H9 (cell line): Measurements from ENCODE around the gene BATF. TPM values are rescaled to one million over a fixed set of nuclear protein-coding genes. Genes with fewer than 3 reads are reported as not detected.

Experiments used
- DNase-seq: peaks from one replicate; pipeline ENCODE4 v3.0.0-alpha.2; 2017
- H2AFZ ChIP-seq: one replicate; pipeline ENCODE4 v1.6.1; 2013; ENCODE audit warnings: mild to moderate bottlenecking, low read length, control low read depth, moderate library complexity
- H2AK5ac ChIP-seq: 2 replicates; pipeline ENCODE4 v1.6.1; 2013; ENCODE audit warnings: low read length, control low read depth, mixed read lengths; ENCODE audit not compliant: insufficient read length
- H2BK120ac ChIP-seq: one replicate; pipeline ENCODE4 v1.6.1; 2013; ENCODE audit warnings: low read depth, mild to moderate bottlenecking, low read length, control low read depth, inconsistent platforms; ENCODE audit not compliant: poor library complexity, severe bottlenecking
- H2BK12ac ChIP-seq: 2 replicates; pipeline ENCODE4 v1.6.1; 2013; ENCODE audit warnings: low read length, control low read depth, mixed read lengths, low read depth; ENCODE audit not compliant: insufficient read length
- H2BK15ac ChIP-seq: 2 replicates; pipeline ENCODE4 v1.6.1; 2013; ENCODE audit warnings: low read depth, low read length, control low read depth
- H2BK20ac ChIP-seq: one replicate; pipeline ENCODE4 v1.6.1; 2013; ENCODE audit warnings: low read depth, mild to moderate bottlenecking, low read length, control low read depth, inconsistent platforms; ENCODE audit not compliant: poor library complexity, severe bottlenecking
- H2BK5ac ChIP-seq: 2 replicates; pipeline ENCODE4 v1.6.1; 2013; ENCODE audit warnings: low read length, control low read depth, mixed read lengths; ENCODE audit not compliant: insufficient read length
- H3K14ac ChIP-seq: 2 replicates; pipeline ENCODE4 v1.6.1; 2013; ENCODE audit warnings: low read length, control low read depth; ENCODE audit not compliant: insufficient read depth
- H3K18ac ChIP-seq: 2 replicates; pipeline ENCODE4 v1.6.1; 2013; ENCODE audit warnings: low read depth, mild to moderate bottlenecking, mixed read lengths, low read length, control low read depth; ENCODE audit not compliant: insufficient read length
- H3K23ac ChIP-seq: 2 replicates; pipeline ENCODE4 v1.6.1; 2013; ENCODE audit warnings: low read length, control low read depth, mixed read lengths, low read depth; ENCODE audit not compliant: insufficient read length
- H3K23me2 ChIP-seq: 2 replicates; pipeline ENCODE4 v1.6.1; 2013; ENCODE audit warnings: low read depth, mild to moderate bottlenecking, mixed read lengths, low read length, control low read depth; ENCODE audit not compliant: insufficient read length, poor library complexity, severe bottlenecking
- H3K27ac ChIP-seq: 2 replicates; pipeline ENCODE4 v1.5.1; 2013; ENCODE audit warnings: low read length, control low read depth, mixed read lengths, low read depth; ENCODE audit not compliant: insufficient read length
- H3K27me3 ChIP-seq: 2 replicates; pipeline ENCODE4 v1.6.1; 2013; ENCODE audit warnings: low read length, control low read depth, inconsistent platforms; ENCODE audit not compliant: insufficient read depth
- H3K4ac ChIP-seq: 2 replicates; pipeline ENCODE4 v1.6.1; 2013; ENCODE audit warnings: low read depth, mild to moderate bottlenecking, control low read depth, inconsistent platforms, low read length, moderate library complexity
- H3K4me1 ChIP-seq: 2 replicates; pipeline ENCODE4 v1.6.1; 2013; ENCODE audit warnings: low read length, control low read depth, inconsistent platforms; ENCODE audit not compliant: insufficient read depth
- H3K4me2 ChIP-seq: 2 replicates; pipeline ENCODE4 v1.6.1; 2013; ENCODE audit warnings: low read length, control low read depth, mixed read lengths; ENCODE audit not compliant: insufficient read length, insufficient read depth
- H3K56ac ChIP-seq: 2 replicates; pipeline ENCODE4 v1.6.1; 2013; ENCODE audit warnings: low read depth, mild to moderate bottlenecking, mixed read lengths, low read length, control low read depth; ENCODE audit not compliant: insufficient read length
- H3K79me1 ChIP-seq: 2 replicates; pipeline ENCODE4 v1.6.1; 2013; ENCODE audit warnings: low read depth, mild to moderate bottlenecking, moderate library complexity, low read length, control low read depth, inconsistent platforms; ENCODE audit not compliant: insufficient read depth, poor library complexity, severe bottlenecking
- H3K79me2 ChIP-seq: 2 replicates; pipeline ENCODE4 v1.6.1; 2013; ENCODE audit warnings: low read length, control low read depth, inconsistent platforms; ENCODE audit not compliant: insufficient read depth
- H3K9ac ChIP-seq: 2 replicates; pipeline ENCODE4 v1.6.1; 2013; ENCODE audit warnings: low read length, control low read depth, mixed read lengths; ENCODE audit not compliant: insufficient read length; ENCODE audit errors: extremely low read depth
- H3K9me3 ChIP-seq: one replicate; pipeline ENCODE4 v1.6.1; 2013; ENCODE audit warnings: low read depth, low read length, inconsistent platforms; ENCODE audit not compliant: control insufficient read depth
- H3T11ph ChIP-seq: one replicate; pipeline ENCODE4 v1.6.1; 2013; ENCODE audit warnings: mild to moderate bottlenecking, low read length, control low read depth, inconsistent platforms
- H4K20me1 ChIP-seq: one replicate; pipeline ENCODE4 v1.6.1; 2013; ENCODE audit not compliant: control insufficient read depth, insufficient read length, insufficient read depth
- H4K5ac ChIP-seq: 2 replicates; pipeline ENCODE4 v1.6.1; 2013; ENCODE audit warnings: low read depth, mild to moderate bottlenecking, mixed read lengths, low read length, control low read depth; ENCODE audit not compliant: insufficient read length
- H4K8ac ChIP-seq: replicated peaks from 2 replicates; pipeline ENCODE4 v1.6.1; 2013; ENCODE audit warnings: low read length, control low read depth, mixed read lengths, low read depth; ENCODE audit not compliant: insufficient read length
- H4K91ac ChIP-seq: 2 replicates; pipeline ENCODE4 v1.6.1; 2013; ENCODE audit warnings: low read depth, mild to moderate bottlenecking, moderate library complexity, mixed read lengths, low read length, control low read depth; ENCODE audit not compliant: insufficient read length
- H3K27ac Mint-ChIP-seq, 3 experiments: 2 replicates in 2 of 3; 3 replicates in 1 of 3; pipeline ENCODE4 v1.8.0; 2020 to 2021; ENCODE audit warnings: mixed read lengths in 3 of 3, mild to moderate bottlenecking in 1 of 3, moderate library complexity in 1 of 3
- H3K27me3 Mint-ChIP-seq: 2 replicates; pipeline ENCODE4 v1.8.0; 2021; ENCODE audit warnings: low read depth, mild to moderate bottlenecking, moderate library complexity, mixed read lengths
- H3K36me3 Mint-ChIP-seq, 3 experiments: 2 replicates in 2 of 3; 3 replicates in 1 of 3; pipeline ENCODE4 v1.8.0; 2020 to 2021; ENCODE audit warnings: low read depth in 3 of 3, mixed read lengths in 3 of 3; ENCODE audit not compliant: insufficient read depth in 1 of 3
- H3K4me1 Mint-ChIP-seq, 2 experiments: 2 replicates each; pipeline ENCODE4 v1.8.0; 2020; ENCODE audit warnings: mixed read lengths in 2 of 2
- H3K4me3 Mint-ChIP-seq, 2 experiments: 2 replicates in 1 of 2; 3 replicates in 1 of 2; pipeline ENCODE4 v1.8.0; 2020 to 2021; ENCODE audit warnings: mild to moderate bottlenecking in 2 of 2, mixed read lengths in 2 of 2, moderate library complexity in 1 of 2
- H3K9me3 Mint-ChIP-seq, 2 experiments: 2 replicates in 1 of 2; 3 replicates in 1 of 2; pipeline ENCODE4 v1.8.0; 2020; ENCODE audit warnings: mild to moderate bottlenecking in 2 of 2, mixed read lengths in 2 of 2, moderate library complexity in 1 of 2
- CTCF ChIP-seq: fragments of 200-600 bp; sonication (generic); conservative IDR thresholded peaks from 3 replicates; pipeline ENCODE4 v1.8.0; 2021; ENCODE audit warnings: antibody characterized with exemption, mild to moderate bottlenecking
- WGBS: extraction: QIAGEN DNeasy Blood & Tissue Kit; methylation state at CpG from one replicate; pipeline ENCODE4 v1.1.7; 2013; ENCODE audit warnings: missing lambda C conversion rate, low lambda C conversion rate, mixed read lengths; ENCODE audit not compliant: insufficient read length; ENCODE audit errors: extremely low coverage; 5-methylcytosine and 5-hydroxymethylcytosine counted together
- total RNA-seq: library from RNA; stranded (reverse); gene quantifications from 2 replicates; pipeline ENCODE4 v1.2.1, GENCODE V29; 2021

Gene BATF
- total RNA-seq, 1 experiment from 2014 or later, result not detected

- no peak overlapping the region for H2BK15ac ChIP-seq
- no peak overlapping the region for H3K4me2 ChIP-seq
- H3K9ac ChIP-seq, result no peak overlapping the region
- no peak overlapping the region for H2AFZ ChIP-seq
- H3K4me1 ChIP-seq, result no peaks in the 10 kb centered on the region
- no peak overlapping the region for H3K56ac ChIP-seq
- no peak overlapping the region for H3K23ac ChIP-seq
- H3K79me1 ChIP-seq, result no peaks in the 10 kb centered on the region
- no peaks in the 10 kb centered on the region for H3K27me3 ChIP-seq
- H3K27ac ChIP-seq, result no peak overlapping the region
- no peak overlapping the region for H4K8ac ChIP-seq
- no peak overlapping the region for H2BK20ac ChIP-seq
- no peaks in the 10 kb centered on the region for H3K9me3 Mint-ChIP-seq
- no peak overlapping the region for H3K27ac Mint-ChIP-seq
- no peak overlapping the region for H2BK12ac ChIP-seq
- H3K4me3 Mint-ChIP-seq, result no peak overlapping the region
- no peak for DNase-seq
- no peak overlapping the region for H2AK5ac ChIP-seq
- TF ChIP-seq CTCF, result no peak
- no peaks in the 10 kb centered on the region for H3K9me3 ChIP-seq
- no peaks in the 10 kb centered on the region for H3K36me3 Mint-ChIP-seq
- no peaks in the 10 kb centered on the region for H3K79me2 ChIP-seq
- H4K20me1 ChIP-seq, result no peaks in the 10 kb centered on the region
- no peak overlapping the region for H4K91ac ChIP-seq
- no peak overlapping the region for H2BK120ac ChIP-seq
- H3K27me3 Mint-ChIP-seq, result no peaks in the 10 kb centered on the region
- H3K18ac ChIP-seq, result no peak overlapping the region
- H3K14ac ChIP-seq, result no peak overlapping the region
- no peaks in the 10 kb centered on the region for H3K23me2 ChIP-seq
- H2BK5ac ChIP-seq, result no peak overlapping the region
- no peaks in the 10 kb centered on the region for H3K4me1 Mint-ChIP-seq
- no peak overlapping the region for H4K5ac ChIP-seq
- no peak overlapping the region for H3T11ph ChIP-seq
- no peak overlapping the region for H3K4ac ChIP-seq
- no CpG with 5 or more reads among the region's 5 CpGs for WGBS
Observed at GRCh38 chr14:75531660-75532317, 9.5 kb downstream of the BATF start.
